Measurements from ENCODE around the gene SYNM. TPM values are rescaled to one million over a fixed set of nuclear protein-coding genes. Genes with fewer than 3 reads are reported as not detected.

SYNM gene
- total and polyA plus RNA-seq, 2 of the 8 experiments (the other 6 are each of a cell fraction or from before 2014, with no cell fraction given): 0.89 to 2.0 TPM

DNA sequence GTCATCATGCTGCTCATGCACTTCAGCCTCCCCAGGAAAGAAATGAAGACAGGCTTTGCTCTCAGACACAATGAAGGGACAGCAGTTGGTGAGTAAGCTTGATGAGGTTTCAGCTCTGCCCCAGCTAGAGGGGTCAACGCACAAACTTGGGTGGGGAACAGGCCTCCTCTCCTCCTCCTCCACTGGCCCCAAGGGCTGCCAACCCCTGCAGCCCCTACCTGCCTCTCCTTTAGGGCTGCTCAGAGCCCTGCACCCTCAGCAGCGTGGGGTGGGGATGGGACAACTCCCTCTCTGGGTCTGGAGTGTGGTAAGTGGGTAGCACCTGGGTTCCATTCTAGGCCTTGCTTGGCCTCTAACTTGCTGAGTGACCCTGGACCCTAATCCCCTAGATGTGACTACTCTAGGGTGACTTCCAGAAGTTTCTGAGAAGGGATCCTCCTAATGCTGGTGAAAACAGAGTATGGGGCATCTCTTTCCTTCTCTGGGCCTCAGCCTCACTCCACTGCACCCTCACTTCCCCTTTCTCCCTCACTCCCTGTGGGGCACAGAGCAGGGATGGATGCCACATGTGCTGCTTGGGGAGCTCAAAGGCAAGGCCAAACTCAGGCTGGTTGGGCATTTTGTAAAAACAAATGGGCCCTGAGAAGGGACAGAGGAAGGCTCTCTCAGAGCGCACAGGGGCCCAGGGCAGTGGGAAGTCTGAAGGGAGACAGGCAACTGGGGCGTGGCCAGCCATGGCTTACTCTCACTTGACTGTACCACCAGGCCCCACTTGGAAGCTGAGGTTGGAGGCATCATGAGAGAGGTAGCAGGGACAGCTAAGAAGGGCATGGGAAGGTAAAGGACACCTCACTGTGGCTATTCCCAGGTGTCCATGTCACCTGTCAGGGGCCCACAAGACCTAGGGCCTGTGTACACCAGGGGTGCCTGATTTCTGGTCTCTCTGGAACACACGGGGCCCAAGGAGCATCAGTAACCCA is 64.0 kb downstream of the SYNM start (continued):
- TF ChIP-seq TAF1 (IDR thresholded peaks at IDR 0.05; ENCODE audit: low read depth, low read length) (no peak), JUND (IDR thresholded peaks at IDR 0.05; ENCODE audit: low read length) (no peak)
